Colonic mucosa (tissue), 4 donors: ENCODE measurements around the gene CAPZB. TPM values are rescaled to one million over a fixed set of nuclear protein-coding genes. Genes with fewer than 3 reads are reported as not detected.
"Not testable (repeated sequence)": the region's sequence is repeated elsewhere in the genome, so short reads cannot be mapped to it uniquely, and the experiment has no call there.

Experiments
- DNase-seq: peaks from one replicate; pipeline ENCODE4 v3.0.0-alpha.2; 2020
- H3K27ac ChIP-seq: fragments of 200-600 bp; one replicate; pipeline ENCODE4 v1.8.0; 2021
- H3K27me3 ChIP-seq: fragments of 200-600 bp; one replicate; pipeline ENCODE4 v1.8.0; 2021
- H3K36me3 ChIP-seq: fragments of 200-600 bp; one replicate; pipeline ENCODE4 v1.8.0; 2021
- H3K4me1 ChIP-seq: fragments of 200-600 bp; one replicate; pipeline ENCODE4 v1.8.0; 2021; ENCODE audit warnings: mild to moderate bottlenecking
- H3K4me3 ChIP-seq: fragments of 200-600 bp; one replicate; pipeline ENCODE4 v1.8.0; 2021
- H3K9ac ChIP-seq, 2 donors: one replicate each; pipeline ENCODE4 v1.7.0; 2013; ENCODE audit warnings: control low read depth in 2 of 2, low read depth in 2 of 2, low read length in 2 of 2
- H3K9me3 ChIP-seq: fragments of 200-600 bp; one replicate; pipeline ENCODE4 v1.8.0; 2021
- intact Hi-C: fragments of 100-400 bp; cut with DNase I; formaldehyde crosslinking; loops from one replicate; pipeline ENCODE4 v1.14.1; 2022
- total RNA-seq, 2 donors: library from RNA; stranded (reverse); fragmentation: NEBNext Ultra II Directional in 1 of 2; extraction: Animal tissue kit (Norgen Biotek cat#: 25700) in 1 of 2; gene quantifications; one replicate each; pipeline ENCODE4 v1.2.1, GENCODE V29; 2021
- TF ChIP-seq, protein P1 (sequence below): fragments of 200-600 bp; IDR thresholded peaks from one replicate; pipeline ENCODE4 v1.8.0; 2022; ENCODE audit warnings: antibody characterized with exemption, mild to moderate bottlenecking
- donor health status: healthy.
- donor health status: DM: no; HTN: no; CAD: no.
- donor health status: DM: no; HTN: no; CAD: no.

The CAPZB gene
- total RNA-seq, 2 donors from 2014 or later = 397 to 407 TPM

DNA sequence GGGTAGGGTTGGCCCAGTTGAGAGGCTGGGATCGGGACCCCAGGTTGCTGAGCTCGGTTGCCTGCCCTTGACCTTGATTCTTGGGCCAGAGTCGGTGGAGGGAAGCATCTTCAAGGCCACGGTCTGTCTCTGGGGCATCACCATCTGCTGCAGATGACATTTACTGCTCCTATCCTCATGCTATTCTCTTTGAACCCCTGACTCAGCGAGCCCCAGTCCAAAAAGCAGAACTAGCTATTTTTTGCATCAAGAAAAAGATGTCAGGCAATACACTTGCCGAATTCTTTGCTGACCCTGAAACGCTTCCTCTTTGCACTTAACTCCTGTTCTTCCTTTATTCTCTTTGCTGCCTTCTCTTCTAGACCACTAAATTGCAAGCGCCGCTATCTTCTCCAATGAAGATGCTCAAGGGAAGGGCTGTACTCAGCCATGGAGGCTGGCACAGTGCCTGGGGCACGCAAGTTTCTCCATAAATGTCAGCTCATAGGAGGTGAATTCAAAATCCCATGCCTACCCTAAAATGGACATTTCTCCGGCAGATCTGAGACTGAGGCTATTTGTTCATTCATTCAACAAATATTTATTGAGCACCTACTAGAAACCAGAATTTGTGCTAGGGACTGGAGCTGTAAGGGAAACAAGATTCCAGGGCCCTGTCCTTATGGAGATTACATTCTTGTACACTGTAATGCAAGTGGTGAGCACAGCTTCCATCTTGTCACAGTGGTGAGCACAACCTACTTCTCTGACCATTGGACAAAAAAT is 20.5 kb upstream of the CAPZB start:
- DNase-seq = peak; percentile 28
- Histone ChIP-seq H3K4me1 (no peaks in the 10 kb centered on the region), H3K36me3 (no peaks in the 10 kb centered on the region), H3K27ac (peak overlapping the region; percentile 69), H3K9ac (peak overlapping the region in 1 of 2 donors; percentile 36), H3K4me3 (no peak overlapping the region), H3K9me3 (no peaks in the 10 kb centered on the region), H3K27me3 (no peaks in the 10 kb centered on the region)
- intact Hi-C loops = no loop called here
- TF ChIP-seq, protein P1, sequence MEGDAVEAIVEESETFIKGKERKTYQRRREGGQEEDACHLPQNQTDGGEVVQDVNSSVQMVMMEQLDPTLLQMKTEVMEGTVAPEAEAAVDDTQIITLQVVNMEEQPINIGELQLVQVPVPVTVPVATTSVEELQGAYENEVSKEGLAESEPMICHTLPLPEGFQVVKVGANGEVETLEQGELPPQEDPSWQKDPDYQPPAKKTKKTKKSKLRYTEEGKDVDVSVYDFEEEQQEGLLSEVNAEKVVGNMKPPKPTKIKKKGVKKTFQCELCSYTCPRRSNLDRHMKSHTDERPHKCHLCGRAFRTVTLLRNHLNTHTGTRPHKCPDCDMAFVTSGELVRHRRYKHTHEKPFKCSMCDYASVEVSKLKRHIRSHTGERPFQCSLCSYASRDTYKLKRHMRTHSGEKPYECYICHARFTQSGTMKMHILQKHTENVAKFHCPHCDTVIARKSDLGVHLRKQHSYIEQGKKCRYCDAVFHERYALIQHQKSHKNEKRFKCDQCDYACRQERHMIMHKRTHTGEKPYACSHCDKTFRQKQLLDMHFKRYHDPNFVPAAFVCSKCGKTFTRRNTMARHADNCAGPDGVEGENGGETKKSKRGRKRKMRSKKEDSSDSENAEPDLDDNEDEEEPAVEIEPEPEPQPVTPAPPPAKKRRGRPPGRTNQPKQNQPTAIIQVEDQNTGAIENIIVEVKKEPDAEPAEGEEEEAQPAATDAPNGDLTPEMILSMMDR = no peak

DNA sequence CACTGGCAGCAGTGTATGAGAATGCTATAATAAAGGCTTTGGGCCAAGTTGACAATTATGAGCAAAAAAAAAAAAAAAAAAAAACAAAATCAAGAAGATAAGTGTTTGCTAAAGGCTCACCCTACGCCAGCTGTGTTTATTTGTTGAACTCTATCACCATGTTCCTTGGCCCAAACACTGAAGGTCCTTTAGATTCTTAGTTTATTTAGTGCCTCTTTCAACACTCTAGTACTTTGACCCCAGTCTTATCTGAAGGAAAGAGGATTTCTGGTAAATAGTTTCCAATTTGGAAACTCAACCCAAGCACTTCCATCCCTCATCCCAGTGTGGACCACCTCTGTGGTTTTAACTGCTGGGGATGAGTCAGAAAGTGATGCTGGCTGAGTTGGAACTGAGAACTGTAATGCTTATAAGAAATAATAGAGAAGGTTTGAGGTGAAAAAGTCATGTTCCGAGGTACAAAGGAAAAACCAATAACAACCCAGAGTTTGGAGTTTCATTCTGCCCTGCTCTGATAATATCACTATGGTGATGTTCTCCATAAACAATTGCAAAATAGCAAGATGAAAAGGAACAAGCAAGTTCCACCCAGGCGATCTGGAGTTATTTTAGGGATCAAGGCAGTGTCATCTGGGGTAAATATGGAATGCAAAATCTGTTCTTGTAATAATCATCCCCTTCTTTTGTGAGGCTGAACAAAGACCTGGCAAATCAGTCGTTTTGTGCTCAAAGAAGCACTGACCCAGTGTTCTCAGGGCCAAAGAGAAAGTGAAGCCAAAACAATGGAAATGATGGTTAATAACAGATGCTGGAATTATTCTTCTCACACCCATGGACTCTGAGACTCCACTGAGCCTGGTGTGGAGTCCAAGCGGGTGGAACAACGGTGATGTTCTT is 19.7 kb upstream of the CAPZB start:
- intact Hi-C loops = no loop called here
- Histone ChIP-seq H3K9ac (peak overlapping the region in 1 of 2 donors; percentile 36), H3K27ac (peak overlapping the region; percentile 69), H3K4me1 (no peaks in the 10 kb centered on the region), H3K36me3 (no peaks in the 10 kb centered on the region), H3K4me3 (no peak overlapping the region), H3K9me3 (no peaks in the 10 kb centered on the region), H3K27me3 (no peaks in the 10 kb centered on the region)
- no peak for DNase-seq
- TF ChIP-seq, protein P1 = no peak

DNA sequence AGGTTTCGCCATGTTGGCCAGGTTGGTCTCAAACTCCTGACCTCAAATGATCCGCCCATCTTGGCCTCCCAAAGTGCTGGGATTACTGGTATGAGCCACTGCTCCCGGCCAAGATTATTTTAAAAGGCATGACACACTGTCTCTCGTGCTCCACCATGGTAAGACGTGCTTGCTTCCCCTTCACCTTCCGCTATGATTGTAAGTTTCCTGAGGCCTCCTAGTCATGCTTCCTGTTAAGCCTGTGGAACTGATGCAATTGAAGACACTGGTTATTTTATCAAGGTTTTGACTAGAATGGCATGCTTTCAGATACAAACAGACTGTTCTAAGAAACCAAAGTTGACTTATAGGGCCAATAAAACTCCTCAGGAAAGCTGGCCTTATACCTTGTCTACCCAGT is 16.9 kb upstream of the CAPZB start:
- H3K9me3 ChIP-seq, intact Hi-C loops, H3K36me3 ChIP-seq, H3K4me3 ChIP-seq, H3K27ac ChIP-seq, H3K4me1 ChIP-seq, H3K9ac ChIP-seq, H3K27me3 ChIP-seq, DNase-seq: not testable (repeated sequence)

DNA sequence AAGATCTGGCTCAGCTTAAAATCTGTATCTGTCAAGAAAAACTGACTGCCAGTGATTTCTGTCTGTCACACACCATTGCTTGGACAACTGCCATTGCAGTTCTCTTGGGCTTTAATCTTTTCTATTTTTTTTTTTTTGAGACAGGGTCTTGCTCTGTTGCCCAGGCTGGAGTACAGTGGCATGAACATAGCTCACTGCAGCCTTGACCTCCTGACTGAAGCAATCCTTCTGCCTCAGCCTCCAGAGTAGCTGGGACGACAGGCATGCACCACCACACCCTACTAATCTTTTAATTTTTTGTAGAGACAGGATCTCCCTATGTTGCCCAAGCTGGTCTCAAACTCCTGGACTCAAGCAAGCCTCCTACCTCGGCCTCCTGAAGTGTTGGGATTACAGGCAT is 14.5 kb upstream of the CAPZB start:
- H3K9me3 ChIP-seq, H3K9ac ChIP-seq, H3K36me3 ChIP-seq, DNase-seq, H3K4me3 ChIP-seq, H3K4me1 ChIP-seq, H3K27me3 ChIP-seq, H3K27ac ChIP-seq, intact Hi-C loops: not testable (repeated sequence)

DNA sequence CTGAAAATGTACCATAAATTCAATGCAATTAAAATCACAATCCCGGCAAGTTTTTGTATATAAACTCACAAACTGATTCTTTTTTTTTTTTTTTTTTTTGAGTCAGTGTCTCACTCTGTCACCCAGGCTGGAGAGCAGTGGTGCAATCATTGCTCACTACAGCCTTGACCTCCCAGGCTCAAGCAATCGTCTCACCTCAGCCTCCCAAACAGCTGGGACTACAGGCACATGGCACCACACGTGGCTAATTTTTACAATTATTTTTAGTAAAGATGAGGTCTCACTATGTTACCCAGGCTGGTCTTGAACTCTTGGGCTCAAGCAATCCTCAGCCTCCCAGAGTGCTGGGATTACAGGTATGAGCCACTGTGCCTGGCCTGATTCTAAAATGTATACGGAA is 12.1 kb upstream of the CAPZB start:
- H3K9me3 ChIP-seq, intact Hi-C loops: not testable (repeated sequence)

DNA sequence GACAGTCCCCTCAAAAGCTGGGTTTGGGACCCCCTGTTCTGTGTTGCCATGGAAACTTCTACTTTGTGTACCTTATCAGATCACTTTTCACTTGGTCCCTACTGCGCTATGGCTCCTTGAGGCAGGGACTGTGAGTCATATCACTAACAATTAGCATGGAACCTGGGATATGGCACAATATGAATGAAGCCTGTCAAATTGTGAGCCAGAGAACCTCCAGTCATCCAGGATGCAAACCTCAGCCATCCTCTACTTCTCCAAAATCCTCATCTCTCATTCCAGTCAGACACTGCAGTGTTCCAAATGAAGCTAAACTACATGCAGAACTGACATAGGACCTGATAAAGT is 11.2 kb upstream of the CAPZB start:
- TF ChIP-seq, protein P1 = no peak
- Histone ChIP-seq H3K4me3 (no peak overlapping the region), H3K9ac (no peak overlapping the region), H3K27ac (no peak overlapping the region), H3K4me1 (no peaks in the 10 kb centered on the region), H3K9me3 (no peaks in the 10 kb centered on the region), H3K27me3 (no peaks in the 10 kb centered on the region), H3K36me3 (no peaks in the 10 kb centered on the region)
- intact Hi-C loops = no loop called here
- DNase-seq = no peak

More for the DNA sequence above, 12.1 kb upstream of the CAPZB start:
- H3K27ac ChIP-seq, H3K27me3 ChIP-seq, H3K4me3 ChIP-seq, H3K36me3 ChIP-seq, H3K4me1 ChIP-seq, DNase-seq, H3K9ac ChIP-seq: not testable (repeated sequence)
